ENCODE measurements around the gene AKAP8L.
A peak's percentile ranks its signal among the peaks of the same experiment; 100 is the strongest.

AKAP8L gene

DNA sequence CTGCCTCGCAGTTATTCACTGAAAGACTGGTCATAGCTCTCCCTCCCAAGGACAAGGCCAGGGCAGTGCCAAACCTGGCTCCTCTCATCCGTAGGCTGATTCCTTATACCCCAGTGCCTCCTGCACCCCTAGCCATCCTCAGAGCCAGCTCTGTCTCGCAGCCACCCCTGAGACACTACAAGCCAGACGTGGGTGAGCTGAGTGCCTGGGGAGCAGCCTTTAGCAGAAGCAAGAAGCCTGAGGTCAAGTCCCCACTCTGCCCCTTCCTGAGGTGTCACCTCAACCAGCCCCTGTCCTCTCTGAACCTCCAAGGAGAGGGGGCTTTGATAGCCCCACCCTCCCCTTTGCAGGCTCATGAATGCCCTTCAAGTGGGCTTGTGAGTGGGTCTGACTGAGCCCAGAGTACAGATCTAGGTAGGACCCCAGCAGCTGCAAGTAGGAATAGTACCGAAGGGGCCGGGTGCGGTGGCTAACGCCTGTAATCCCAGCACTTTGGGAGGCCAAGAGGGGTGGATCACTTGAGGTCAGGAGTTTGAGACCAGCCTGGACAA, 14.8 kb upstream of the AKAP8L start:
- no peak for DNase-seq
- Mint-ChIP-seq H3K4me3 (peak overlapping the region; percentile 85 to 93), H3K9me3 (no peaks in the 10 kb centered on the region), H3K36me3 (ENCODE audit: insufficient read depth) (peaks cover 16% of the 10 kb centered on the region), H3K27ac (peak overlapping the region; percentile 4 to 93), H3K4me1 (ENCODE audit: low read depth in 2 of 2) (peaks cover 24% of the 10 kb centered on the region in 2 donors), H3K27me3 (no peaks in the 10 kb centered on the region)
- ATAC-seq (replicated peaks), result no peak

DNA sequence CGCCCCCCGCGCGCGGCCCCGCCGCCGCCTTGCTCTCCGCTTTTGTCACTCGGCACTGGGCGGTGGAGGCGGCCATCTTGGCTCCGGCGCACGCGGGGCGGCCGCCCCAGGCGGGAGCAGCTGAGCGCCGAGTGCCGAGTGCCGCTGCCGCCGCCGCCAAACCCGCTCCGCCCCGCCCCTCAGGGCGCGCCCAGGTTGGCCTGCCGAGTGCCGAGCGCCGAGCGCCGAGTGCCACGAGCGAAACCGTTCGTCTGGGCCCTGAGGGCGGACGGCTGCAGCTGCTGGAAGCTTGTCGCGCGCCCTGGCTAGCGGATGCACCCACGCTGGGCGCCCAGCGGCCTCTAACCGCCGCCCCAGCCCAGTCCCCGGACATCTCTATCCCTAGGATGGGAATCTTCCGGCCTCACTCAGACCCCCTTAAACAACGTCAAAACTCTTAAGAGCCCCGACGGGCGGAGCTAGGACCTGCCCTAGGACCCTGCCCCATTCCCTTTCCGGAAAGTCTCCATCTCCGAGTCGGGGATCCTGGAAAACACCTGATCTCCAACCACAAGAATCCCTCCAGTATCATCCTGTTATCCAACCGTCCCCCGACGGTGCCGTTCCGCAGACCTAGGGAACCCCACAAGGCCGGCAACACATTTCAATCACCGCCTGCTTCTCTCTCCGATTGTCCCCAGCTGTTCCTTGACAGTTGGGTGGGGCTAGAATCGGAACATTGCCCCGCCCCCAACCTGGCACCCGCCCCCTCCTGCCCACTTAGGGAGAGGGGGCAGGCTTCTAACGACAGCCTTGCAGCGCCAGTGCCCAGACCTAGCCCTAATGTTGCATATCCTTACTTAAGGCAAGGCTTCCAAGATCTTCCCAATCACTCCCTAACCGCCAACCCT, 14.1 kb upstream of the AKAP8L start:
- DNase-seq (peak; percentile 88 to 93 (median 92)), ATAC-seq (replicated peaks) (peak; percentile 93)
- Mint-ChIP-seq H3K27me3 (no peaks in the 10 kb centered on the region), H3K36me3 (ENCODE audit: insufficient read depth) (peaks cover 16% of the 10 kb centered on the region), H3K4me3 (peak overlapping the region; percentile 85 to 93), H3K27ac (peak overlapping the region; percentile 4 to 93), H3K9me3 (no peaks in the 10 kb centered on the region), H3K4me1 (ENCODE audit: low read depth in 2 of 2) (peaks cover 24% of the 10 kb centered on the region in 2 donors)

DNA sequence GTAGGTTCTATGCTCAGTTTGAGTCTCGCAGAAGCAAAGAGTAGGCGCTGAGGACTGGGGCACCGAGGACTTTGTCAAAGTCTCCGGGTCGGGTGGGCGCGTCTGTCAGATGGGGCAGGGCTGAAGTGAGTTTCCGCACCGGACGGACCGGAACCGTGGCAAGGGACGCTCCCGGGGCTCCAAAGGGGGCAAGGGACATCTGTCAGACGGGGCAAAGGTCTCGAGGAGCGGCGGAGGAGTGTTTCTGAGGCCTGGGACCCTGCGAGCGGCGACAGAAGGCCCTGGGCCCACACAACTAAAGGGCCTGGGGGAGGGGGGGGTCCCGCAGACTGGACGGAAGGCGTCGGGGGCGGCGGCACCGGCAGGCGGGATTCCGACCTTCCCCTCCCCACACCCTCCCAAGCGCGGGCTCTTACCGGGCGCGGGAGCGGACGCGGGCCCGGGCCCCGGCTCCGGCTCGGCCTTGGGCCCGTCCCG, 13.3 kb upstream of the AKAP8L start:
- no peak for DNase-seq
- Mint-ChIP-seq H3K36me3 (ENCODE audit: insufficient read depth) (peaks cover 16% of the 10 kb centered on the region), H3K27ac (peak overlapping the region; percentile 88 to 97), H3K4me1 (ENCODE audit: low read depth in 2 of 2) (peaks cover 29 to 30% of the 10 kb centered on the region in 2 donors), H3K9me3 (no peaks in the 10 kb centered on the region), H3K4me3 (peak overlapping the region; percentile 93 to 95), H3K27me3 (no peaks in the 10 kb centered on the region)
- ATAC-seq (replicated peaks), result peak; percentile 18

DNA sequence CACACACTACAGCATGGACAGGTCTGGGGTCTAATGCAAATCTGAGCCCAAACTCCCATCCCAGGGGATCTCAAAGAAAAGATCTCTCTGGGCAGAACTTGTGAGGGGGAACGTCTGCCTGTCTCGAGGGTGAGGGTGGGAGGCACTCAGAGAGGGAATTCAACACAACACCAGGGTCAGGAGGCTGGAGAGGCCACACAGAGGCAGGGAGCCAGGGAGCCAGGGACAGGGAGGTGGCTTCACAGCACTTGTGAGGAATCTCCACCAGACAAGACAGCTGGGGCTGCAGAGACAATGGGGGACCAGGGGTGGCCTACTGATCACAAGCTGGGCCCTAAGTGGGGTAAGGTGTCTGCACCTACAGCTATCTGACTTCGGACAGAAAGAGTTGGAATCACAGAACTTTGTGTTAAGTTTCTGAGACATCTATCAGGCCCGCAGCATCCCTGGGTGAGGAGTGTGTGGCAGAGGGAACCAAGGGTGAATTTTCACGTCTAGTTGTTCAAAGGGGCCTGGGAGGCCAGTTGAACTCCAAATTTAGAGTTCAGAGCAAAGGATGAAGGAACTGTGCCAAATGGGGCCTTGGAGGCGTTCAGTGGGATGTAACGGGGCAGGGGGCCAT, 12.7 kb upstream of the AKAP8L start:
- Mint-ChIP-seq H3K27me3 (no peaks in the 10 kb centered on the region), H3K4me3 (peak overlapping the region; percentile 93 to 95), H3K4me1 (ENCODE audit: low read depth in 2 of 2) (peaks cover 29 to 31% of the 10 kb centered on the region in 2 donors), H3K9me3 (no peaks in the 10 kb centered on the region), H3K36me3 (ENCODE audit: insufficient read depth) (peaks cover 16% of the 10 kb centered on the region), H3K27ac (peak overlapping the region; percentile 88 to 97)
- ATAC-seq (replicated peaks) (no peak), DNase-seq (no peak)

DNA sequence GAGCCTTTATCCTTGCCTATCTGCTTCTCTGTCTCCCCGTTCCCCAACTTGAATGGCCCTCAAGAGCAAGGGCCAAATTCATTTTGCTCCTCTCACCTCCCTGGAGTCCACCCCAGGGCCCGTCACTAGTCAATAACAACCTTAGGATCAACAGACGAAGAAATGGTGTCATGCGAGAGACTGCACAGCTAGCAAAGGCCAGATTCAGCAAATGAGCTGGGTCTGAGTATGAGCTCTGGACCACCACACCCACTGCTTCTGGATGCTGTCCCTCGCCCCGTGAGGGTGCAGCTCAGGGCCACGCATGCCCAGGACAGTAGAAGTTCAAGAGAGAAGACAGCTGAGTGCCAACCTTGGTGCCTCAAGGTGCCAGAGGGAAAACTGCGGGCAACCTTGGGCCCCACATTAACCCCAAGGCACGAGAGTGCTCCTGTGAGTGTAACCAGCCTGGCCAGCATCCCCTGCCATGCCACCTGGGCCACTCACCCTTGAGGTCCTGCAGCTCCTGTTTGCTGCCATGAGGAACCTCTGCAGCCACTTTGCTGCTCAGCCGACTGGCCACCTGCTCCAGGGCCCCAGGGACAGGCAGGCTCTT, 11.8 kb upstream of the AKAP8L start:
- Mint-ChIP-seq H3K9me3 (no peaks in the 10 kb centered on the region), H3K27ac (no peak overlapping the region), H3K27me3 (no peaks in the 10 kb centered on the region), H3K4me1 (ENCODE audit: low read depth in 2 of 2) (peaks cover 29 to 31% of the 10 kb centered on the region in 2 donors), H3K36me3 (ENCODE audit: insufficient read depth) (peaks cover 16% of the 10 kb centered on the region), H3K4me3 (peak overlapping the region; percentile 93 to 95)
- no peak for ATAC-seq (replicated peaks)
- no peak for DNase-seq

DNA sequence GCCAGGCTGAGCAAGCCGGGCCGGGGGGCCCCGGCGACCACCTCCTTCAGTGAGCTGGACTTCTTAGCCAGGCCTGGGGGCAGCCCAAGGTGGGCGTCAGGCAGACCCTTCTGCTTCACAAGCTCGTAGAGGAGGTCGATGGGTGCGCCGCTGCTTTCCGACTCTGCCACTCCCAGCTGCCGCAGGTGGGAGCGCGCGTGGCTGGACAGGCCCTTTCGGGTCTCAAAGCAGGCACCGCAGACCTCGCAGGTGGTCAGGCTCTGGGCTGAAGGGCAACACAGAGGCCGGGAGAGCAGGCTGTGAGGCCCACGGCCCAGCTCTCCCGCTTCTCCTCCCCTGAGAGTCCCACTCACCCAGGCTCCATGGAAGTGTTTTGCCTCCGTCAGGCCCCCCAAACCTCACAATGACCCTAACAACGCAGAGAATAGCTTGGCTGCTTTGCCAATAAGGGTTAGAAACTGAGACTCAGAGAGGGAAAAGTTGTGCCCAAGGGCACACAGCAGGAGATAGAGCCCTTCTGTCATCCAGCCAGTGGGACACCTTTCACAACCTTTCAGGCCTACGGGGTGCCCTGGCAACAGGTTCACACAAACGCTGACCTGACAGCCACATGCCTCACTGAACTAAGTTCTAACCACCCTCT, 11.2 kb upstream of the AKAP8L start:
- DNase-seq, result no peak
- H3K27me3 Mint-ChIP-seq, result no peaks in the 10 kb centered on the region
- peaks cover 20% of the 10 kb centered on the region for H3K36me3 Mint-ChIP-seq (ENCODE audit: insufficient read depth)
- ATAC-seq (replicated peaks), result no peak
- H3K27ac Mint-ChIP-seq, result no peak overlapping the region
- no peaks in the 10 kb centered on the region for H3K9me3 Mint-ChIP-seq
- H3K4me3 Mint-ChIP-seq, result no peak overlapping the region
- peaks cover 29 to 31% of the 10 kb centered on the region in 2 donors for H3K4me1 Mint-ChIP-seq (ENCODE audit: low read depth in 2 of 2)

DNA sequence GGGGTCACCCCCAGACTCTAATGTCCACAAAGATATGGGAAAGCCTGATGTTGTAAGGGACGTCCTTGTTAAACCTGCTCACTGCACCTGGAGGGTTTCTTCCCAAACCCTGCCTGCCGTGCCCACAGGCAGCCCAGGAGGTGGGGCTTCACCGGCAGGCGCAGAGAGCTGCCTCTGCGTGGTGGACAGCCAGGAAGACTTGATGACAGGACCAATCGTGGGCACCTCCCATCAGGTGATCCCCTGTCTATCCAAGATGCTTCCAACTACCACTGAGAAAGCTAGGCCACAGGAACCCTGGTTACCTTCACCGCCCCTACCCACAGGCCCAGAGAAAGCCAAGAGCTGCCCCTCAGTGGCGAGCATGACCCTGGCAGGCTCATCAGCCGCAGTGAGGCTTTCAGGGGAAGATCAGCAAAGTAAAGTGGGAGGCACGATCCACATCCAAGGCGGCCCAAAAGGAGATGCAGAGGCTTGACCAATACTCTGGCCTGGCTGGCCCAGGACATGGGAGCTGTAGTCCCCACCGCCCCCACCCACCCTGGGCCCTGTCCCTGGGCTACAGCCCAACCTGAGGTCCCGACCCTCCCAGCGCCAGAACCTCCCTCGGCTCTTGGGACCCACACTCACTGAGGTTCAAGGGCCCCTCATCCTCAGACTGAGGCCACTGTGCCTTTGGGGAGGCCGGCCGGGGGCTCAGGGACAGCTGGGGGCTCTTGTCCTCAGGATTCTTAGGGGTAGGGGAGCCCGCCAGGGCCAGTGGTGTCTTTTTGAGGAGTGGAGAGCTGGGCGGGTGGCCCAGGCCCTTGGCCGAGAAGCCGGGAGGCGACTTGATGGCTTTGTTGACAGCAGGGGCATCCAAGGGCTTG, 10.4 kb upstream of the AKAP8L start:
- H3K27me3 Mint-ChIP-seq, result no peaks in the 10 kb centered on the region
- H3K4me3 Mint-ChIP-seq, result no peak overlapping the region
- H3K36me3 Mint-ChIP-seq (ENCODE audit: insufficient read depth), result peaks cover 20% of the 10 kb centered on the region
- H3K4me1 Mint-ChIP-seq (ENCODE audit: low read depth in 2 of 2), result peaks cover 29 to 31% of the 10 kb centered on the region in 2 donors
- DNase-seq (no peak), ATAC-seq (replicated peaks) (no peak)
- H3K27ac Mint-ChIP-seq, result no peak overlapping the region
- no peaks in the 10 kb centered on the region for H3K9me3 Mint-ChIP-seq

DNA sequence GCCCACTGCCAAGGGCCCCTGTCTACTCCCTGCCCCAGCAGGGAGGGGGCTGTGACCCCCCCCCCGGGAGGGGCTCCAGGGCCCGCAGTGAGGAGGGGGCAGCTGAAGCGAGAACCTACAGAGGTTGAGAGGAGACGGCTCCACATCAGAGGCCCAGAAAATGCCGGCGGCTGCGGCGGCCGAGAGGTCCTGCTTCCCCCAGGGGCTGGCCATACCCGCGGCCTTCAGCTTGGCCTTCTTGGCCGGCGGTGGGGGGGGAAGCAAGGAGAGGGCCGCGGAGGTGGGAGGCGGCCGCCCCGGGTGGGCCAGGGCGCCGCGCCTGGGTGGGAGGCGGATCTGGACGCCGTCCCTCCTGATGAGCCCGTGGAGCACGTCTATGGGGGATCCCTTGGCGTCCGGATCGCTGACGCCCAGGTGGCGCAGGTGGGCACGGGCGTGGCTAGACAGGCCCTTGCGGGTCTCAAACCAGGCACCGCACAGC, 9.2 kb upstream of the AKAP8L start:
- DNase-seq, result no peak
- Mint-ChIP-seq H3K4me1 (ENCODE audit: low read depth in 2 of 2) (peaks cover 22 to 24% of the 10 kb centered on the region in 2 donors), H3K27me3 (no peaks in the 10 kb centered on the region), H3K27ac (no peak overlapping the region), H3K4me3 (no peak overlapping the region), H3K36me3 (ENCODE audit: insufficient read depth) (peaks cover 14% of the 10 kb centered on the region), H3K9me3 (no peaks in the 10 kb centered on the region)
- no peak for ATAC-seq (replicated peaks)

DNA sequence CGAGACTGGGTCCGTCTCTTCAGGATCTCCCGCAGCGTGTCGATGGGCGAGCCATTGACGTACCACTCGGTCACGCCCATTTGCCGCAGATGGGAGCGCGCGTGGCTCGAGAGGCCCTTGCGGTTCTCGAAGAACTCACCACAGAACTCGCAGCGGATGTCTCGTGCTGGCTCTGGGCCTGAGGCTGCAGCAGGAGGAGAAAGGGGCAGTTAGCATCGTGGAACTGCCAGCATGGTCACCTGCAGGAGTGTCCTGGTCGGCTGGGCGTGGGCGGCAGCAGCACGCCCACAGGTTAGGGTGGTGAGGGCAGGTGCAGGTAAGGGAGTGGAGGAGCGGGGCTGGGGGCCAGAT, 8.5 kb upstream of the AKAP8L start:
- Mint-ChIP-seq H3K36me3 (ENCODE audit: insufficient read depth) (peaks cover 11% of the 10 kb centered on the region), H3K27me3 (no peaks in the 10 kb centered on the region), H3K4me3 (no peak overlapping the region), H3K9me3 (no peaks in the 10 kb centered on the region), H3K4me1 (ENCODE audit: low read depth in 2 of 2) (peaks cover 20 to 22% of the 10 kb centered on the region in 2 donors), H3K27ac (no peak overlapping the region)
- DNase-seq (no peak), ATAC-seq (replicated peaks) (no peak)

DNA sequence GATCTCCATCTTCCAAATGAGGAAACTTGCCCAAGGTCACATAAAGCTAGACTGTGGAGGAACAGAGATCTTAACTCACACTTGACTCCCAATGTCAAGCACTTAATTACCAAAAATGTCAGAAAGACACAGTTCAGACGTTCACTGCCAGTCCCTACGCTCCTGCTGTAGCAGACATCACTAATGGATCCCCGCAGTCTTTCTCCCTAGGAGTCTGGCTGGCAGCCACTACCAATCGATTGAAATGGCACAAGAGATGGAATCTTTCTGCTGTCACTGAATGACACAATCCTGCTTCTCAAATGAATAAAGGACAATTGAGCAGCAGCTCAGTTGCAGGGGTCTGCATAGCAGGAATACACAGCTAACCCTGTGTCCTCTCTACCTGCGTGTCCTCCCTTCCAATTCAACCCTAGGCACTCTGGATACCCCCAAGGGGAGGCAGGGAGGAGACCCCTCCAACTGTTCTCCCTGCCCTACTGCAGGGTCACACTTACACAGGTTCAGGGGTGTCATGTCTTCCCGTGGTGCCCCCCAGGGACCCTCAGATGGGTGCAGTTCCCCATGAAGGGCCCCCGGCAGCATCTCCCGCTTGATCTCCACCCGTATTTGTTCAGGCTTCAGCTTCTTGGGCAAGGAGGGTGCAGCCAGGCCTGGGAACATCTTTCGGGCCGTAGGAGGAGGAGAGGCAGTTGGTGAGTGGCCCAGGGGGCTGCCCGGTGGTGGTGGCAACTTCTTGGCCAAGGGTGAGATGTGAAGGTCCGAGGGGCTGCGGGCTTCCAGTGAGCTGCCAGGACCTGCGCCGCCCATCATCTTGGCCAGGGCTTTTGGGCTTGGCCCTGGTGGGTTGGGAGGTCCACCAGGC, 7.9 kb upstream of the AKAP8L start:
- Mint-ChIP-seq H3K27ac (no peak overlapping the region), H3K4me1 (ENCODE audit: low read depth in 2 of 2) (peaks cover 17 to 19% of the 10 kb centered on the region in 2 donors)
- no peak for ATAC-seq (replicated peaks)

DNA sequence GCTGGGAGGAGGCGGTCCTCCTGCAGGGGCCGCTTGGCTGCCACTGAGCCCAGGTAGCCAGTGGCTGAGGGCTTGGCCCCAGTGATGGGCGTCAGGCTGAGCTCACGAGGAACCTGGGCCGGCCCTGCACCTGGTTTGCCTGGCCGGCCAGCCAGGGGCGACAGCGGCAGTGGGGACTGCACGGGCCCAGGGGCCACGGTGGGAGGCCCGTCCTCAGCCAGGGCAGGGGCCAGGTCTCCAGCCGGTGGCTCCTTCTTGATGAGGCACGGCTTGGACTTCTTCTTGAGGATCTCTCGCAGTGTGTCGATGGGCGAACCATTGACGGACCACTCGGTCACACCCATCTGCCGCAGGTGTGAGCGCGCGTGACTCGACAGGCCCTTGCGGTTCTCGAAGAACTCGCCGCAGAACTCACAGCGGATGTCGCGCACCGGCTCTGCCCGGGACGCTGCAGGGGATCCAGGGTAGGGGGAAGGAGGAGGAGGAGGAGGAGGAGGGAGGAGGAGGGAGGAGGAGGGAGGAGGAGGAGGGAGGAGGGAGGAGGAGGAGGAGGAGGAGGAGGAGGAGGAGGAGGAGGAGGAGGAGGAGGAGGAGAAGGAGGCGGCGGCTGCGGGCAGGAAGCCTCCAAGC, 6.6 kb upstream of the AKAP8L start:
- Mint-ChIP-seq H3K36me3 (ENCODE audit: insufficient read depth) (peaks cover 4% of the 10 kb centered on the region), H3K4me3 (no peak overlapping the region), H3K27me3 (no peaks in the 10 kb centered on the region), H3K9me3 (no peaks in the 10 kb centered on the region), H3K4me1 (ENCODE audit: low read depth in 2 of 2) (peaks cover 7 to 8% of the 10 kb centered on the region in 2 donors), H3K27ac (no peak overlapping the region)
- ATAC-seq (replicated peaks), result no peak
- DNase-seq, result no peak

More for the DNA sequence above, 7.9 kb upstream of the AKAP8L start:
- H3K36me3 Mint-ChIP-seq (ENCODE audit: insufficient read depth), result peaks cover 6% of the 10 kb centered on the region
- no peaks in the 10 kb centered on the region for H3K9me3 Mint-ChIP-seq
- no peak overlapping the region for H3K4me3 Mint-ChIP-seq
- H3K27me3 Mint-ChIP-seq, result no peaks in the 10 kb centered on the region
- no peak for DNase-seq

Data from effector memory CD8-positive, alpha-beta T cell (primary cell).